Transverse colon (tissue), 4 donors: ENCODE measurements around the gene SOX10. TPM values are rescaled to one million over a fixed set of nuclear protein-coding genes. Genes with fewer than 3 reads are reported as not detected.
A peak's percentile ranks its signal among the peaks of the same experiment; 100 is the strongest.

Experiments
- DNase-seq: peaks from one replicate; pipeline ENCODE4 v3.0.0-alpha.2; 2019
- H3K27ac ChIP-seq, 4 donors: fragments of 200-600 bp; sonication (generic); 2 replicates each; pipeline ENCODE4 v1.5.1; 2016 to 2018; ENCODE audit warnings: inconsistent platforms in 4 of 4
- H3K27me3 ChIP-seq: fragments of 200-600 bp; sonication (generic); 2 replicates; pipeline ENCODE4 v1.5.1; 2017; ENCODE audit warnings: inconsistent platforms
- H3K36me3 ChIP-seq, 4 donors: fragments of 200-600 bp; sonication (generic); 2 replicates each; pipeline ENCODE4 v1.5.1; 2017 to 2019; ENCODE audit warnings: inconsistent platforms in 4 of 4
- H3K4me1 ChIP-seq, 4 donors: fragments of 200-600 bp; sonication (generic); 2 replicates each; pipeline ENCODE4 v1.5.1; 2017 to 2020; ENCODE audit warnings: inconsistent platforms in 4 of 4
- H3K4me3 ChIP-seq, 4 donors: fragments of 200-600 bp; sonication (generic); 1 replicate in 1 of 4; 2 replicates in 3 of 4; pipeline versions ENCODE4 v1.5.1 to v1.6.1; 2017 to 2019; ENCODE audit warnings: inconsistent platforms in 4 of 4
- H3K9me3 ChIP-seq, 2 donors: fragments of 200-600 bp; sonication (generic); 2 replicates each; pipeline ENCODE4 v1.5.1; 2017 to 2019; ENCODE audit warnings: inconsistent platforms in 2 of 2
- EP300 ChIP-seq: sonication (generic); formaldehyde crosslinking; IDR thresholded peaks from one replicate; pipeline ENCODE4 v1.6.1; 2017; ENCODE audit warnings: antibody characterized with exemption, low read depth
- POLR2A ChIP-seq: fragments of 450-650 bp; IDR thresholded peaks from one replicate; pipeline ENCODE4 v1.6.1; 2016; ENCODE audit warnings: antibody characterized with exemption, mild to moderate bottlenecking, moderate library complexity
- POLR2AphosphoS5 ChIP-seq, 3 donors: sonication (generic); formaldehyde crosslinking; IDR thresholded peaks; one replicate each; pipeline ENCODE4 v1.6.1; 2016; ENCODE audit warnings: antibody characterized with exemption in 3 of 3
- WGBS, 2 donors: methylation state at CpG; one replicate each; pipeline ENCODE4 v1.1.5; 2018; ENCODE audit warnings: low coverage in 1 of 2; 5-methylcytosine and 5-hydroxymethylcytosine counted together
- in situ Hi-C, 4 donors: fragments of 200-750 bp; cut with MboI; loops; one replicate each; pipeline versions ENCODE4 v1.15.0 to v1.15.1; 2017; ENCODE audit warnings: low sequenced_read_pairs in 3 of 4, low pct_ligation_motif_present in 1 of 4, low pct_unique_long_range_greater_than_20kb in 1 of 4
- intact Hi-C: fragments of 100-400 bp; cut with DNase I; formaldehyde crosslinking; loops from one replicate; pipeline ENCODE4 v1.15.1; 2023; ENCODE audit warnings: low total_unique reads
- total RNA-seq, 4 donors: library from RNA; depleted of rRNA; stranded (reverse); fragments of >200 nt; gene quantifications; one replicate each; pipeline ENCODE4 v1.1.0, GENCODE V29; 2016
- TF ChIP-seq, protein P1 (sequence below), 5 experiments: fragments of 200-600 bp in 3 of 5; fragments of 450-650 bp in 2 of 5; sonication (generic) in 3 of 5; IDR thresholded peaks; 1 replicate in 2 of 5; 2 replicates in 3 of 5; pipeline ENCODE4 v1.5.1; 2016 to 2017; ENCODE audit warnings: antibody characterized with exemption in 5 of 5, inconsistent platforms in 3 of 5, mild to moderate bottlenecking in 2 of 5, moderate library complexity in 1 of 5

SOX10 gene
- total RNA-seq, 4 donors from 2014 or later: 1.2 to 4.9 (median 3.5) TPM

DNA sequence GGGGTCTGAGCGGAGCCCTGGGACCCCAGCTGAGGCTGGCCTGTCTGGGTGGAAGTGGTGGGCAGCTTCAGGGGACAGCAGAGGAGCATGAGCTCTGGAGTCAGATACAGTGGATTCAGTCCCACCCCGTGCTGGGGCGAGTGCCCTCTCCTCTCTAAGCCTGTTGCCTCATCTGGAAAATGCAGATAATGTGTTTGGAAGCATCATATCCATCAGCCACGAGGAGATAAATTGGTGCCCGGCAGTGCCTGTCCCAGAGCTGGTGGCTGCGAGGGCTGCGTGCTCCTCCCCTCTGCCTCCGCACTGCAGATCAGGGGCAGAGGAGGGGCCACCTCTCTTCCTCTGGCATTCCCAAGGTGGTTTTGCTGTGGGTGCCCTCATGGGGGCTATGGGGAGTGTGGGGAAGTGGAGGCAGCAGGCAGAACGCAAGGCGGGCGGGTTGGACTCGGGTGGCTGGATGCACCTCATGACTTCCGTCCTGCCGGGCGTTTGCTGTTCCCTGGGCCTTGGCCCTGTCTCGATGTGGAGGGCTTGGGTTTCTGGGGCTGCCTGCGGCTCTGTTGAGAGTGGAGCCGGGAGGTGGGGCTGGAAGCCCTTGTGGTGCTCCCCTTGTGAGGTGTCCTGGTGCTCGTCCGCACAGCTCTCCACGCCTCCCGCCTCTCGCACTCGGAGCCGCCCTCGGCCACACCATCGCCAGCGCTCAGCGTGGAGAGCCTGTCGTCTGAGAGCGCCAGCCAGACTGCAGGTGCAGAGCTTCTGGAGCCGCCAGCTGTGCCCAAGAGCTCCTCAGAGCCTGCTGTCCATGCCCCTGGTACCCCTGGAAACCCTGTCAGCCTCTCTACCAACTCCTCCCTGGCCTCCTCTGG is 57.4 kb downstream of the SOX10 start:
- Histone ChIP-seq H3K9me3 (no peaks in the 10 kb centered on the region), H3K27me3 (no peaks in the 10 kb centered on the region), H3K27ac (peak overlapping the region in 1 of 4 donors; percentile 14), H3K36me3 (peaks cover 0 to 27% (median 13%) of the 10 kb centered on the region in 4 donors), H3K4me3 (no peak overlapping the region), H3K4me1 (no peaks in the 10 kb centered on the region)
- DNase-seq: no peak
- 92% methylated on average over 32 of the region's 32 CpGs; no CpG with 5 or more reads in 1 of the 2 donors for WGBS, 2 donors
- intact Hi-C loops: loop anchor here (10.0 kb wide), 1 partner anchor 1338 kb away; no protein-coding TSS in a partner anchor
- in situ Hi-C loops: no loop called here
- no peak for TF ChIP-seq POLR2A
- TF ChIP-seq EP300: no peak
- no peak for TF ChIP-seq POLR2AphosphoS5 (IDR thresholded peaks at IDR 0.05)
- TF ChIP-seq, protein P1, sequence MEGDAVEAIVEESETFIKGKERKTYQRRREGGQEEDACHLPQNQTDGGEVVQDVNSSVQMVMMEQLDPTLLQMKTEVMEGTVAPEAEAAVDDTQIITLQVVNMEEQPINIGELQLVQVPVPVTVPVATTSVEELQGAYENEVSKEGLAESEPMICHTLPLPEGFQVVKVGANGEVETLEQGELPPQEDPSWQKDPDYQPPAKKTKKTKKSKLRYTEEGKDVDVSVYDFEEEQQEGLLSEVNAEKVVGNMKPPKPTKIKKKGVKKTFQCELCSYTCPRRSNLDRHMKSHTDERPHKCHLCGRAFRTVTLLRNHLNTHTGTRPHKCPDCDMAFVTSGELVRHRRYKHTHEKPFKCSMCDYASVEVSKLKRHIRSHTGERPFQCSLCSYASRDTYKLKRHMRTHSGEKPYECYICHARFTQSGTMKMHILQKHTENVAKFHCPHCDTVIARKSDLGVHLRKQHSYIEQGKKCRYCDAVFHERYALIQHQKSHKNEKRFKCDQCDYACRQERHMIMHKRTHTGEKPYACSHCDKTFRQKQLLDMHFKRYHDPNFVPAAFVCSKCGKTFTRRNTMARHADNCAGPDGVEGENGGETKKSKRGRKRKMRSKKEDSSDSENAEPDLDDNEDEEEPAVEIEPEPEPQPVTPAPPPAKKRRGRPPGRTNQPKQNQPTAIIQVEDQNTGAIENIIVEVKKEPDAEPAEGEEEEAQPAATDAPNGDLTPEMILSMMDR (IDR thresholded peaks at IDR 0.05): no peak

- no peak overlapping the region for H3K4me3 ChIP-seq
- no peaks in the 10 kb centered on the region for H3K4me1 ChIP-seq
- DNase-seq: no peak
- H3K9me3 ChIP-seq: no peaks in the 10 kb centered on the region
- H3K27me3 ChIP-seq: no peaks in the 10 kb centered on the region
- peak overlapping the region in 1 of 4 donors; percentile 30 for H3K27ac ChIP-seq
- peaks cover 0 to 30% (median 14%) of the 10 kb centered on the region in 4 donors for H3K36me3 ChIP-seq
- in situ Hi-C loops: no loop called here
- TF ChIP-seq EP300 (no peak), POLR2AphosphoS5 (IDR thresholded peaks at IDR 0.05) (no peak), POLR2A (no peak)
- TF ChIP-seq, protein P1 (IDR thresholded peaks at IDR 0.05): no peak
- WGBS, 2 donors: 82% methylated on average over 7 of the region's 7 CpGs; no CpG with 5 or more reads in 1 of the 2 donors
- intact Hi-C loops: loop anchor here (10.0 kb wide), 1 partner anchor 1338 kb away; no protein-coding TSS in a partner anchor
Measured at GRCh38 chr22:37926358-37926757, 58.0 kb downstream of the SOX10 start.

- H3K4me1 ChIP-seq: no peaks in the 10 kb centered on the region
- peak overlapping the region in 1 of 4 donors; percentile 30 for H3K27ac ChIP-seq
- H3K9me3 ChIP-seq: no peaks in the 10 kb centered on the region
Measured at GRCh38 chr22:37925767-37926166, 58.6 kb downstream of the SOX10 start.

DNA sequence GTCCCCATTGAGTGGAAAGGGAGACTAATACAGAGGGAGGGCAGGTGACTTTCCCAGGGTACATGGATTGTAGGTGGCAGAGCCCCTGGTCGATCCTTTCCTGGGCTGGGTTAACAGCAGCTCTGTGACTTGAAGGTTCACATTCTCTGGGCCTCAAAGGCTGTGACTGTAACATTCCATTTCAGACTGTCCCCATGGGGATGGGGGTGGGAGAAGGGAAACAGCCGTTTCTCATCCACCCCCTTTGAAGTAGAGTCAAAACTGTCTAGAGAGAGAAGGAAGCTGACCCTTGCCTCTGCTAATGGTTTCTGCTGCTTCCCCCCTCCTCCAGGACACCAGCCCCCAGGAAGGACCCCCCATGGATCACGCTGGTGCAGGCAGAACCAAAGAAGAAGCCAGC is 59.0 kb downstream of the SOX10 start:
- no peak for TF ChIP-seq EP300
- TF ChIP-seq POLR2AphosphoS5 (IDR thresholded peaks at IDR 0.05): no peak
- no peak for TF ChIP-seq POLR2A
- TF ChIP-seq, protein P1 (IDR thresholded peaks at IDR 0.05): no peak
- H3K4me3 ChIP-seq: no peak overlapping the region
- no peak for DNase-seq
- H3K27ac ChIP-seq: peak overlapping the region in 1 of 4 donors; percentile 30
- intact Hi-C loops: loop anchor here (10.0 kb wide), 1 partner anchor 1339 kb away; no protein-coding TSS in a partner anchor
- 77 to 100% methylated on average over 1 to 3 of the region's 3 CpGs for WGBS, 2 donors
- H3K9me3 ChIP-seq: no peaks in the 10 kb centered on the region
- no peaks in the 10 kb centered on the region for H3K27me3 ChIP-seq
- in situ Hi-C loops: no loop called here
- H3K4me1 ChIP-seq: no peaks in the 10 kb centered on the region
- H3K36me3 ChIP-seq: peaks cover 0 to 30% (median 15%) of the 10 kb centered on the region in 4 donors

More at GRCh38 chr22:37925767-37926166, 58.6 kb downstream of the SOX10 start:
- 88 to 100% methylated on average over 1 to 15 of the region's 15 CpGs for WGBS, 2 donors
- Histone ChIP-seq H3K4me3 (no peak overlapping the region), H3K36me3 (peaks cover 0 to 30% (median 15%) of the 10 kb centered on the region in 4 donors), H3K27me3 (no peaks in the 10 kb centered on the region)
- in situ Hi-C loops (no loop called here), intact Hi-C loops (loop anchor here (10.0 kb wide), 1 partner anchor 1339 kb away; no protein-coding TSS in a partner anchor)
- no peak for DNase-seq
- TF ChIP-seq, protein P1 (IDR thresholded peaks at IDR 0.05): no peak
- no peak for TF ChIP-seq POLR2A
